Activated naive CD4-positive, alpha-beta T cell treated with anti-CD3 and anti-CD28 coated beads, Interleukin-2, amount 50 U/mL, for 72 hours (primary cell): ENCODE data around the gene GRIA3. TPM values are rescaled to one million over a fixed set of nuclear protein-coding genes. Genes with fewer than 3 reads are reported as not detected.

Experiments
- ATAC-seq, 2 donors: fragments of 150-1000 bp; cut with Tn5 transposase; 2 replicates each; pipeline ENCODE4 v1.10.0; 2021; ENCODE audit warnings: mild to moderate bottlenecking in 2 of 2, moderate library complexity in 2 of 2
- DNase-seq, 2 donors: peaks; one replicate each; pipeline ENCODE4 v3.0.0; 2021 to 2022; ENCODE audit warnings: low spot score in 2 of 2
- H3K27ac Mint-ChIP-seq, 2 donors: one replicate each; pipeline ENCODE4 v1.8.0; 2022; ENCODE audit warnings: mild to moderate bottlenecking in 2 of 2, mixed read lengths in 2 of 2
- H3K36me3 Mint-ChIP-seq, 2 donors: one replicate each; pipeline ENCODE4 v1.8.0; 2022; ENCODE audit warnings: mixed read lengths in 2 of 2
- H3K9me3 Mint-ChIP-seq, 2 donors: one replicate each; pipeline ENCODE4 v1.8.0; 2022; ENCODE audit warnings: mixed read lengths in 2 of 2
- total RNA-seq, 2 donors: library from RNA; stranded (reverse); gene quantifications; one replicate each; pipeline ENCODE4 v1.2.3, GENCODE V29; 2022

Gene GRIA3
- total RNA-seq, 2 donors from 2014 or later: not detected

DNA sequence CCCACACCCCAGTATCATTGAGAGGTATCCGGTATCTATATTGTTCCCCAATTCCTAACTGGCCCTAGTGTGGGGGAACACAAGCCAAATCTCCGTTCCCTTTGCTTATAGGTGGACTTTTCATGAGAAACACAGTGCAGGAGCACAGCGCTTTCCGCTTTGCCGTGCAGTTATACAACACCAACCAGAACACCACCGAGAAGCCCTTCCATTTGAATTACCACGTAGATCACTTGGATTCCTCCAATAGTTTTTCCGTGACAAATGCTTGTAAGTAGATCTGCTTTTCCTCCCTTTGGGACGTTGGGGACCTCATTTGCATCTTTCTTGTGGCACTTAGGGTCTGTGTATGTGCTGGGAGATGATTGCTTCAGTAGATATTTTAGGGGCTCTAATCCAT lies 1.6 kb downstream of the GRIA3 start:
- Mint-ChIP-seq H3K27ac (no peak overlapping the region), H3K9me3 (no peaks in the 10 kb centered on the region), H3K36me3 (no peaks in the 10 kb centered on the region)
- ATAC-seq: no peak
- DNase-seq: no peak

- H3K27ac Mint-ChIP-seq: no peak overlapping the region
- ATAC-seq: no peak
- H3K9me3 Mint-ChIP-seq: no peaks in the 10 kb centered on the region
- no peak for DNase-seq
- no peaks in the 10 kb centered on the region for H3K36me3 Mint-ChIP-seq
These were observed 2.7 kb downstream of the GRIA3 start for GRCh38 chrX:123186801-123187200.

- Mint-ChIP-seq H3K36me3 (no peaks in the 10 kb centered on the region), H3K27ac (no peak overlapping the region), H3K9me3 (no peaks in the 10 kb centered on the region)
- DNase-seq (no peak), ATAC-seq (no peak)
These were observed 4.0 kb downstream of the GRIA3 start for GRCh38 chrX:123188081-123188480.

GRCh38 chrX:123189338-123189737 lies 5.3 kb downstream of the GRIA3 start:
- ATAC-seq (no peak), DNase-seq (no peak)
- Mint-ChIP-seq H3K36me3 (no peaks in the 10 kb centered on the region), H3K27ac (no peak overlapping the region), H3K9me3 (no peaks in the 10 kb centered on the region)

DNA sequence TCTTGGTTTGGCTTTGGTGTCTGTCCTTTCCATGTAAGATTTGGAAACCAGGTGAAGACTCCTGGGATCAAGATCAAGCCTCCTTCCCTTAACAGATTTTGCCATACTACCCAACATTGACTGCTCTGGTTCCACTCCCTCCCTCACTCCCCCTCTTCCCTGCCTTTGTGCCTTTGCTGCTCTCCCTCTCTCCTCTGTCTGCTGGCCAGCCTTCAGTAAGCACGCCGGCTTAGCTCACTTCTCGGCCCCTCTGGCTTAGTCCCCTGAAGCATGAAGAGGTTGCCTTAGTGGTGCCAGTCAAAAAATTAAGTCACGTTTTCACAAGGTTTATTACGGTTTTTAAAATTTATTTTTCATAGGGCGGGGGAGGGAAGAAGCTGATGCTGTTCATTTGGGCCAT lies 6.0 kb downstream of the GRIA3 start:
- ATAC-seq (no peak), DNase-seq (no peak)
- no peak overlapping the region for H3K27ac Mint-ChIP-seq
- no peaks in the 10 kb centered on the region for H3K9me3 Mint-ChIP-seq
- no peaks in the 10 kb centered on the region for H3K36me3 Mint-ChIP-seq

- DNase-seq (no peak), ATAC-seq (no peak)
- Mint-ChIP-seq H3K36me3 (no peaks in the 10 kb centered on the region), H3K27ac (no peak overlapping the region), H3K9me3 (no peaks in the 10 kb centered on the region)
These were observed 9.0 kb downstream of the GRIA3 start for GRCh38 chrX:123193101-123193500.

DNA sequence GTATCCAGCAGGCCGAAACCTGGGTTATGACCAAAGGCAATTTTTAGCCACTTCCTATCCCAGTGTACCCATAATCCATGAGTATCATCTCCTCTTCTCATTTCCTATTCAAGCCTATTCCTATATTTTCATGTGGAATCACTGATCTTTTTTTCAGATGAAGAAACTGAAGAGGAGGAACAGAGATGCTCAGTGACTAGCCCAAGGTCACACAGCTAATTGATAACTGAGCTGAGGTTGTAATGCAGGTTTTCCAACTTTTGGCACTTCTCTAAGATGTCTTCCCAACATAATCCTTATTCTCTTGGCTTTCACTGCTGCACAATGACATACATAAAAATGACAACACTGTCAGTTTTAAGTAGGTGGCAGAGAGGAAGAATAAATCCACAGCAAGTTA lies 15.3 kb downstream of the GRIA3 start:
- Mint-ChIP-seq H3K9me3 (no peaks in the 10 kb centered on the region), H3K27ac (no peak overlapping the region), H3K36me3 (no peaks in the 10 kb centered on the region)
- ATAC-seq (no peak), DNase-seq (no peak)

DNA sequence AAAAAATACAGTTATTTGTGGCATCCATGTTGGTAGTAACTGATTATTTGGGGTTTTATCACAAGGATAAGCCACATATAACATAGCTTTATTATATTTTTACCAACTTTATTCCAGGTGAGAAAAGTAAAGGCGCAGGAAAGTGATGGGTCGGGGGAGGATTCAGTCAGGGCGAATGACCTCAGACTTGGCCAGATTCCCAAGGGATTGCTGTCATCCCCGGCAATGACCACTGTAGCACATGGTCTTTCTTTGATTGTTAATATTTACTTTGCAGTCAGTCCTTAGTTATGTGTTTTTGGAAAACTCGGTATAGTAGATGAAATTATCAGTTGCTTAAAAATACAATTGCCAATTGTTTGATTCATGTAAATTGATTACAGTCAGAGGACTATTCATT lies 17.6 kb downstream of the GRIA3 start:
- DNase-seq: no peak
- H3K27ac Mint-ChIP-seq: no peak overlapping the region
- H3K9me3 Mint-ChIP-seq: no peaks in the 10 kb centered on the region
- no peak for ATAC-seq
- H3K36me3 Mint-ChIP-seq: no peaks in the 10 kb centered on the region

- DNase-seq (no peak), ATAC-seq (no peak)
- H3K27ac Mint-ChIP-seq: no peak overlapping the region
- H3K9me3 Mint-ChIP-seq: no peaks in the 10 kb centered on the region
- no peaks in the 10 kb centered on the region for H3K36me3 Mint-ChIP-seq
These were observed 18.4 kb downstream of the GRIA3 start for GRCh38 chrX:123202523-123202922.

DNA sequence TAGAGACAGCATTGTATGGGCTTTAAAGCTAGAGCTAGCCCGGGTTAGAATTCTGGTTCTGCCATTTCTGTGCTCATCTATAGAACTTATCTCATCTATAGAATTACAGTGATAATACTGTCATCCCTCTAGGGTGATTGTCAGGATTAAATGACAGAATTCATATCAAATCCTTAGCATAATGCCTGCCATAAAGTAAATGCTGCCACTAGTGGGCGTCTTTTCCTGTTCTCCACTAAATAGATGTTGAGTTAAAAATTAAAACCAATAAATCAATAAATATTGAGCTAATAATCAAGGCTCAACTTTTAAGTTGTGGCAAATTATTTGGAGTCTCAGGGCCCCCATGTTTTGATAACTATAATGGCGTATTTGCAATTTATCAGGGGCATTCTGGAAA lies 19.7 kb downstream of the GRIA3 start:
- H3K9me3 Mint-ChIP-seq: no peaks in the 10 kb centered on the region
- ATAC-seq (no peak), DNase-seq (no peak)
- no peaks in the 10 kb centered on the region for H3K36me3 Mint-ChIP-seq
- H3K27ac Mint-ChIP-seq: no peak overlapping the region

- no peak for DNase-seq
- Mint-ChIP-seq H3K9me3 (no peaks in the 10 kb centered on the region), H3K27ac (no peak overlapping the region), H3K36me3 (no peaks in the 10 kb centered on the region)
- ATAC-seq: no peak
These were observed 22.1 kb downstream of the GRIA3 start for GRCh38 chrX:123206176-123206575.

GRCh38 chrX:123210252-123210651 lies 26.2 kb downstream of the GRIA3 start:
- ATAC-seq (no peak), DNase-seq (no peak)
- no peak overlapping the region for H3K27ac Mint-ChIP-seq
- H3K36me3 Mint-ChIP-seq: no peaks in the 10 kb centered on the region
- no peaks in the 10 kb centered on the region for H3K9me3 Mint-ChIP-seq

- ATAC-seq (no peak), DNase-seq (no peak)
- Mint-ChIP-seq H3K27ac (no peak overlapping the region), H3K36me3 (no peaks in the 10 kb centered on the region), H3K9me3 (no peaks in the 10 kb centered on the region)
These were observed 31.5 kb downstream of the GRIA3 start for GRCh38 chrX:123215397-123216089.

- H3K9me3 Mint-ChIP-seq: no peaks in the 10 kb centered on the region
- no peaks in the 10 kb centered on the region for H3K36me3 Mint-ChIP-seq
- ATAC-seq (no peak), DNase-seq (no peak)
- H3K27ac Mint-ChIP-seq: no peak overlapping the region
These were observed 33.0 kb downstream of the GRIA3 start for GRCh38 chrX:123217077-123217476.

GRCh38 chrX:123217728-123218127 lies 33.6 kb downstream of the GRIA3 start:
- Mint-ChIP-seq H3K9me3 (no peaks in the 10 kb centered on the region), H3K36me3 (no peaks in the 10 kb centered on the region), H3K27ac (no peak overlapping the region)
- ATAC-seq: no peak
- DNase-seq: no peak

- ATAC-seq (no peak), DNase-seq (no peak)
- no peak overlapping the region for H3K27ac Mint-ChIP-seq
- no peaks in the 10 kb centered on the region for H3K9me3 Mint-ChIP-seq
- H3K36me3 Mint-ChIP-seq: no peaks in the 10 kb centered on the region
These were observed 35.8 kb downstream of the GRIA3 start for GRCh38 chrX:123219916-123220315.

GRCh38 chrX:123222920-123223319 lies 38.8 kb downstream of the GRIA3 start:
- ATAC-seq: no peak
- Mint-ChIP-seq H3K36me3 (no peaks in the 10 kb centered on the region), H3K9me3 (no peaks in the 10 kb centered on the region), H3K27ac (no peak overlapping the region)
- DNase-seq: no peak

GRCh38 chrX:123223409-123223808 lies 39.3 kb downstream of the GRIA3 start:
- Mint-ChIP-seq H3K9me3 (no peaks in the 10 kb centered on the region), H3K36me3 (no peaks in the 10 kb centered on the region), H3K27ac (no peak overlapping the region)
- no peak for DNase-seq
- ATAC-seq: no peak

GRCh38 chrX:123223859-123224258 lies 39.8 kb downstream of the GRIA3 start:
- ATAC-seq: no peak

More at GRCh38 chrX:123223859-123224258, 39.8 kb downstream of the GRIA3 start:
- no peaks in the 10 kb centered on the region for H3K36me3 Mint-ChIP-seq
- H3K27ac Mint-ChIP-seq: no peak overlapping the region
- DNase-seq: no peak
- H3K9me3 Mint-ChIP-seq: no peaks in the 10 kb centered on the region
